Esophagus muscularis mucosa (tissue), 4 donors: ENCODE measurements around the gene DPYD. TPM values are rescaled to one million over a fixed set of nuclear protein-coding genes. Genes with fewer than 3 reads are reported as not detected.

Experiments
- DNase-seq: peaks from one replicate; pipeline ENCODE4 v3.0.0-alpha.2; 2017; ENCODE audit errors: extremely low spot score
- H3K27ac ChIP-seq, 4 donors: fragments of 200-600 bp; sonication (generic); replicated peaks in 1 of 4; 1 replicate in 3 of 4; 2 replicates in 1 of 4; pipeline ENCODE4 v1.5.1; 2016 to 2019; ENCODE audit warnings: mild to moderate bottlenecking in 1 of 4
- H3K27me3 ChIP-seq, 4 donors: fragments of 200-600 bp; sonication (generic); one replicate each; pipeline versions ENCODE4 v1.5.1 to v1.6.0; 2016 to 2019
- H3K36me3 ChIP-seq, 4 donors: fragments of 200-600 bp; sonication (generic); one replicate each; pipeline ENCODE4 v1.5.1; 2016 to 2019
- H3K4me1 ChIP-seq, 4 donors: fragments of 200-600 bp; sonication (generic); one replicate each; pipeline ENCODE4 v1.5.1; 2016 to 2019
- H3K4me3 ChIP-seq, 4 donors: fragments of 200-600 bp; sonication (generic); 1 replicate in 2 of 4; 2 replicates in 2 of 4; pipeline ENCODE4 v1.5.1; 2016 to 2019; ENCODE audit warnings: mild to moderate bottlenecking in 4 of 4, moderate library complexity in 1 of 4
- H3K9me3 ChIP-seq, 4 donors: fragments of 200-600 bp; sonication (generic); 1 replicate in 3 of 4; 2 replicates in 1 of 4; pipeline ENCODE4 v1.5.1; 2016 to 2019
- EP300 ChIP-seq: sonication (generic); formaldehyde crosslinking; IDR thresholded peaks from one replicate; pipeline ENCODE4 v1.6.1; 2017; ENCODE audit warnings: antibody characterized with exemption
- POLR2A ChIP-seq: fragments of 450-650 bp; IDR thresholded peaks from one replicate; pipeline ENCODE4 v1.6.1; 2017; ENCODE audit warnings: antibody characterized with exemption, moderate library complexity, mild to moderate bottlenecking, low read depth
- POLR2AphosphoS5 ChIP-seq, 2 donors: sonication (generic); formaldehyde crosslinking; IDR thresholded peaks; one replicate each; pipeline ENCODE4 v1.6.1; 2017; ENCODE audit warnings: antibody characterized with exemption in 2 of 2
- WGBS: methylation state at CpG from one replicate; pipeline ENCODE4 v1.1.5; 2018; 5-methylcytosine and 5-hydroxymethylcytosine counted together
- intact Hi-C: fragments of 100-400 bp; cut with DNase I; formaldehyde crosslinking; loops from one replicate; pipeline ENCODE4 v1.15.1; 2023
- total RNA-seq, 4 donors: library from RNA; depleted of rRNA; stranded (reverse); fragments of >200 nt; gene quantifications; one replicate each; pipeline versions ENCODE4 v1.1.0 to v1.2.1, GENCODE V29; 2016
- TF ChIP-seq, protein P1 (sequence below), 3 experiments: fragments of 200-600 bp in 2 of 3; fragments of 450-650 bp in 1 of 3; sonication (generic) in 2 of 3; IDR thresholded peaks; one replicate each; pipeline ENCODE4 v1.5.1; 2017 to 2019; ENCODE audit warnings: antibody characterized with exemption in 3 of 3, mild to moderate bottlenecking in 2 of 3, moderate library complexity in 1 of 3

Gene DPYD
- total RNA-seq, 4 donors from 2014 or later, result 31.1 to 36.6 (median 31.7) TPM

- no peak overlapping the region for H3K4me3 ChIP-seq
- intact Hi-C loops, result no loop called here
- no peak for TF ChIP-seq POLR2AphosphoS5 (IDR thresholded peaks at IDR 0.05)
- no peak for TF ChIP-seq EP300
- TF ChIP-seq, protein P1, sequence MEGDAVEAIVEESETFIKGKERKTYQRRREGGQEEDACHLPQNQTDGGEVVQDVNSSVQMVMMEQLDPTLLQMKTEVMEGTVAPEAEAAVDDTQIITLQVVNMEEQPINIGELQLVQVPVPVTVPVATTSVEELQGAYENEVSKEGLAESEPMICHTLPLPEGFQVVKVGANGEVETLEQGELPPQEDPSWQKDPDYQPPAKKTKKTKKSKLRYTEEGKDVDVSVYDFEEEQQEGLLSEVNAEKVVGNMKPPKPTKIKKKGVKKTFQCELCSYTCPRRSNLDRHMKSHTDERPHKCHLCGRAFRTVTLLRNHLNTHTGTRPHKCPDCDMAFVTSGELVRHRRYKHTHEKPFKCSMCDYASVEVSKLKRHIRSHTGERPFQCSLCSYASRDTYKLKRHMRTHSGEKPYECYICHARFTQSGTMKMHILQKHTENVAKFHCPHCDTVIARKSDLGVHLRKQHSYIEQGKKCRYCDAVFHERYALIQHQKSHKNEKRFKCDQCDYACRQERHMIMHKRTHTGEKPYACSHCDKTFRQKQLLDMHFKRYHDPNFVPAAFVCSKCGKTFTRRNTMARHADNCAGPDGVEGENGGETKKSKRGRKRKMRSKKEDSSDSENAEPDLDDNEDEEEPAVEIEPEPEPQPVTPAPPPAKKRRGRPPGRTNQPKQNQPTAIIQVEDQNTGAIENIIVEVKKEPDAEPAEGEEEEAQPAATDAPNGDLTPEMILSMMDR (IDR thresholded peaks at IDR 0.05), result no peak
- TF ChIP-seq POLR2A, result no peak
- H3K36me3 ChIP-seq, result no peaks in the 10 kb centered on the region
- H3K27ac ChIP-seq, result no peak overlapping the region
- H3K9me3 ChIP-seq, result no peaks in the 10 kb centered on the region
- no peak for DNase-seq
- H3K4me1 ChIP-seq, result no peaks in the 10 kb centered on the region
- no peaks in the 10 kb centered on the region for H3K27me3 ChIP-seq
- 53% methylated on average over 5 of the region's 5 CpGs for WGBS
Measured at GRCh38 chr1:97384294-97384968, 536.4 kb downstream of the DPYD start.

GRCh38 chr1:97383797-97384196 lies 537.0 kb downstream of the DPYD start:
- TF ChIP-seq, protein P1 (IDR thresholded peaks at IDR 0.05), result no peak
- TF ChIP-seq POLR2A, result no peak
- no peak for TF ChIP-seq EP300
- no peak for TF ChIP-seq POLR2AphosphoS5 (IDR thresholded peaks at IDR 0.05)
- no peak overlapping the region for H3K27ac ChIP-seq
- no peaks in the 10 kb centered on the region for H3K9me3 ChIP-seq
- intact Hi-C loops, result no loop called here
- H3K36me3 ChIP-seq, result no peaks in the 10 kb centered on the region
- WGBS, result 91% methylated on average over 4 of the region's 4 CpGs
- no peak overlapping the region for H3K4me3 ChIP-seq
- DNase-seq, result no peak
- no peaks in the 10 kb centered on the region for H3K27me3 ChIP-seq
- no peaks in the 10 kb centered on the region for H3K4me1 ChIP-seq

DNA sequence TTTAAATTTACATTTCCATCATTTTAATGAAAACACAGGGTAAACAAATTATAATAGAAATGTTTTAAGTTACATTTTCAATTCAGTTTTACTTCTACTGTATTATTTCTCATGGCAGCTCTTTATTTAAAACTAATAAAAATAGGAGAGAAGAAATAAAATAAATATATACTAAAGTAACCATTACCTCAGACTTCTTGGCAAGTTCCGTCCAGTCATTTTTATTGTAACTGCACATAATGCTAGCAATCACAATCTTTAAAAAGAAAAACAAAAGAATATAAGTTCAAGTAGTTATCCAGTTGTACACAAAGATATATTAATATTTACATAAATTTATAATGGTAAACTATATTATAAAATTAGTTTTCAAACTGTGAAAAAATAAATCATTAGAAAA lies 538.6 kb downstream of the DPYD start:
- no peak overlapping the region for H3K27ac ChIP-seq
- no peaks in the 10 kb centered on the region for H3K27me3 ChIP-seq
- TF ChIP-seq POLR2AphosphoS5 (IDR thresholded peaks at IDR 0.05), result no peak
- TF ChIP-seq POLR2A, result no peak
- TF ChIP-seq EP300, result no peak
- TF ChIP-seq, protein P1 (IDR thresholded peaks at IDR 0.05), result no peak
- WGBS, result 54% methylated on average over 1 of the region's 1 CpG
- intact Hi-C loops, result no loop called here
- H3K4me3 ChIP-seq, result no peak overlapping the region
- H3K4me1 ChIP-seq, result no peaks in the 10 kb centered on the region
- H3K36me3 ChIP-seq, result no peaks in the 10 kb centered on the region
- no peak for DNase-seq
- no peaks in the 10 kb centered on the region for H3K9me3 ChIP-seq

DNA sequence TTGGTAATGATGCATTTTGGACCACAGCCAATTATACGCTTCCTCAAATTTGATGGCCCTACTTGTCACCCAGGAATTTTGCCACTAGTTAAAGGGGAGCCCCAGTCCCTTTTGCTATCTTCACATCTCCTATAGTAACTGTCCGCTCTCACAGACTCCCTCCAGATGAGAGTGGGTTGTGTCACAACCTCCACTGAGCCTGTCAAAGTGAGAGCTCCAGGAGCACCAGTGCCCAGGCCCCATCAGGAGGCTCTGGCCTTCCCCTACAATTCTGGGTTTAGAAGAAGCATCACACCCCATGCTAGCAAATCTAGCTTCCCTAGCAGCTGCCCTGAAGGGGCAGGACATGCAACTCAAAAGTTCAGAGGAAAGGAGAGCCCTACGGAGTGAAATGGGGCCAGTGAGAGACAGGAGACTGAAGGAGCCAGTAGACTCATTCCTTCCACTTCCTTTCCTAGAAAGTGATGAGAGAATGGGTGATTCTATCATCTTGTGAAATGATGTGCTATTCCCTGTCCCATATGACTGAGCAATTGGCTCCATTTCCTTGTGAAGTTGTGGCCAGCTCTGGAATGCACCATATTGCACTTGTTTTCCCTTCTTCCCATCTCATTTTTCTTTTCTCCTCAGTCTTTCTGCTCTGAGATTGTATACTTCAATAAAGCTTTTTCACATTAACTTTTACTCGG lies 541.3 kb downstream of the DPYD start:
- intact Hi-C loops, result no loop called here
- Histone ChIP-seq H3K36me3 (no peaks in the 10 kb centered on the region), H3K27ac (no peak overlapping the region), H3K27me3 (no peaks in the 10 kb centered on the region), H3K9me3 (no peaks in the 10 kb centered on the region), H3K4me3 (no peak overlapping the region), H3K4me1 (no peaks in the 10 kb centered on the region)
- no peak for DNase-seq
- TF ChIP-seq, protein P1 (IDR thresholded peaks at IDR 0.05), result no peak
- TF ChIP-seq POLR2A (no peak), POLR2AphosphoS5 (IDR thresholded peaks at IDR 0.05) (no peak), EP300 (no peak)
- 88% methylated on average over 4 of the region's 4 CpGs for WGBS
